Stimulated activated effector memory CD8-positive, alpha-beta T cell treated with anti-CD3 and anti-CD28 coated beads, Interleukin-12 subunit alpha, Interleukin-12 subunit beta, amount 100 ng/mL, for 72 hours (primary cell): ENCODE results near the gene MED29.

ENCODE experiments used
- ATAC-seq: fragments of 150-1000 bp; cut with Tn5 transposase; 2 replicates; pipeline ENCODE4 v1.10.0; 2021
- DNase-seq, 2 donors: peaks; one replicate each; pipeline ENCODE4 v3.0.0; 2021 to 2022; ENCODE audit warnings: low spot score in 2 of 2
- H3K27ac Mint-ChIP-seq: one replicate; pipeline ENCODE4 v1.8.0; 2022; ENCODE audit warnings: mild to moderate bottlenecking, mixed read lengths
- H3K36me3 Mint-ChIP-seq: one replicate; pipeline ENCODE4 v1.8.0; 2022; ENCODE audit warnings: mild to moderate bottlenecking, mixed read lengths
- H3K4me1 Mint-ChIP-seq: one replicate; pipeline ENCODE4 v1.8.0; 2022; ENCODE audit warnings: mixed read lengths
- H3K4me3 Mint-ChIP-seq: one replicate; pipeline ENCODE4 v1.8.0; 2022; ENCODE audit warnings: mild to moderate bottlenecking, mixed read lengths
- H3K9me3 Mint-ChIP-seq: one replicate; pipeline ENCODE4 v1.8.0; 2022; ENCODE audit warnings: mixed read lengths

The MED29 gene

GRCh38 chr19:39423258-39424086 is 32.3 kb downstream of the MED29 start:
- peak; percentile 16 for ATAC-seq
- H3K4me1 Mint-ChIP-seq = peaks cover 7% of the 10 kb centered on the region
- H3K36me3 Mint-ChIP-seq = peaks cover 50% of the 10 kb centered on the region
- H3K27ac Mint-ChIP-seq = peak overlapping the region; percentile 68
- H3K4me3 Mint-ChIP-seq = no peak overlapping the region
- no peak for DNase-seq
- H3K9me3 Mint-ChIP-seq = no peaks in the 10 kb centered on the region

DNA sequence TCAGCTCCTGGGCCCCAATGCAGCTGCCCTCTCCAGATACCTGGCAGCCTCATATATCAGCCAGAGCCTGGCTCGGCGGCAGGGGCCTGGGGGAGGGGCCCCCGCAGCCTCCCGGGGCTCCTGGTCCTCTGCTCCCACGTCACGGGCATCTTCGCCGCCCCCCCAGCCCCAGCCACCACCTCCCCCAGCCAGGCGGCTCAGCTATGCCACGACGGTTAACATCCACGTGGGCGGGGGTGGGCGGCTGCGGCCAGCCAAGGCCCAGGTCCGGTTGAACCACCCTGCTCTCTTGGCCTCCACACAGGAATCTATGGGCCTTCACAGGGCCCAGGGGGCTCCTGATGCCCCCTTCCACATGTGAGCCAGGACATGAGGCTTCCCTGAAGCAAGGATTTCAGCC is 33.8 kb downstream of the MED29 start:
- DNase-seq (no peak), ATAC-seq (no peak)
- peaks cover 36% of the 10 kb centered on the region for H3K36me3 Mint-ChIP-seq
- no peak overlapping the region for H3K27ac Mint-ChIP-seq
- H3K4me1 Mint-ChIP-seq = peaks cover 7% of the 10 kb centered on the region
- H3K9me3 Mint-ChIP-seq = no peaks in the 10 kb centered on the region
- no peak overlapping the region for H3K4me3 Mint-ChIP-seq

- Mint-ChIP-seq H3K27ac (peak overlapping the region; percentile 0), H3K4me1 (peaks cover 13% of the 10 kb centered on the region), H3K4me3 (no peak overlapping the region)
Measured at GRCh38 chr19:39425744-39426143, 34.6 kb downstream of the MED29 start.

GRCh38 chr19:39426170-39426569 is 35.0 kb downstream of the MED29 start:
- no peak overlapping the region for H3K4me3 Mint-ChIP-seq
- no peaks in the 10 kb centered on the region for H3K9me3 Mint-ChIP-seq
- ATAC-seq (no peak), DNase-seq (no peak)
- peaks cover 18% of the 10 kb centered on the region for H3K4me1 Mint-ChIP-seq
- peaks cover 47% of the 10 kb centered on the region for H3K36me3 Mint-ChIP-seq
- H3K27ac Mint-ChIP-seq = peak overlapping the region; percentile 0

More at GRCh38 chr19:39425744-39426143, 34.6 kb downstream of the MED29 start:
- ATAC-seq = no peak
- Mint-ChIP-seq H3K36me3 (peaks cover 44% of the 10 kb centered on the region), H3K9me3 (no peaks in the 10 kb centered on the region)
- DNase-seq = no peak

DNA sequence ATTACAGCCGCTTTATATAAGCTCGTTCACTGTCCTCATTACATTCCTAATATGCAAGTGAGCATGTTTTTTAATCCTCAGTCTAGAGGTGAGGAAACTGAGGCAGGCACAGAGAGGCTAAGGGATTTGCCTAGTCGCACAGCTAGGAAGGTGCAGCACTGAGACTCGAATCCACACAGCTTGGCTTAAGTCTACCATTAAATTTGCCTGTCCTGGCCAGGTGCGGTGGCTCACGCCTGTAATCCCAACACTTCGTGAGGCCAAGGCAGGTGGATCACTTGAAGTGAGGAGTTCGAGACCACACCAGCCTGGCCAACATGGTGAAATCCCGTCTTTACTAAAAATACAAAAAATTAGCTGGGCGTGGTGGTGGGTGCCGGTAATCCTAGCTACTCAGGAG is 36.5 kb downstream of the MED29 start:
- Mint-ChIP-seq H3K4me3 (no peak overlapping the region), H3K27ac (no peak overlapping the region), H3K9me3 (no peaks in the 10 kb centered on the region), H3K4me1 (peaks cover 25% of the 10 kb centered on the region), H3K36me3 (peaks cover 48% of the 10 kb centered on the region)
- DNase-seq = no peak
- no peak for ATAC-seq

GRCh38 chr19:39428283-39429112 is 37.3 kb downstream of the MED29 start:
- H3K27ac Mint-ChIP-seq = no peak overlapping the region
- ATAC-seq (no peak), DNase-seq (no peak)
- H3K4me1 Mint-ChIP-seq = peaks cover 33% of the 10 kb centered on the region
- H3K9me3 Mint-ChIP-seq = no peaks in the 10 kb centered on the region
- H3K4me3 Mint-ChIP-seq = no peak overlapping the region
- H3K36me3 Mint-ChIP-seq = peaks cover 48% of the 10 kb centered on the region

DNA sequence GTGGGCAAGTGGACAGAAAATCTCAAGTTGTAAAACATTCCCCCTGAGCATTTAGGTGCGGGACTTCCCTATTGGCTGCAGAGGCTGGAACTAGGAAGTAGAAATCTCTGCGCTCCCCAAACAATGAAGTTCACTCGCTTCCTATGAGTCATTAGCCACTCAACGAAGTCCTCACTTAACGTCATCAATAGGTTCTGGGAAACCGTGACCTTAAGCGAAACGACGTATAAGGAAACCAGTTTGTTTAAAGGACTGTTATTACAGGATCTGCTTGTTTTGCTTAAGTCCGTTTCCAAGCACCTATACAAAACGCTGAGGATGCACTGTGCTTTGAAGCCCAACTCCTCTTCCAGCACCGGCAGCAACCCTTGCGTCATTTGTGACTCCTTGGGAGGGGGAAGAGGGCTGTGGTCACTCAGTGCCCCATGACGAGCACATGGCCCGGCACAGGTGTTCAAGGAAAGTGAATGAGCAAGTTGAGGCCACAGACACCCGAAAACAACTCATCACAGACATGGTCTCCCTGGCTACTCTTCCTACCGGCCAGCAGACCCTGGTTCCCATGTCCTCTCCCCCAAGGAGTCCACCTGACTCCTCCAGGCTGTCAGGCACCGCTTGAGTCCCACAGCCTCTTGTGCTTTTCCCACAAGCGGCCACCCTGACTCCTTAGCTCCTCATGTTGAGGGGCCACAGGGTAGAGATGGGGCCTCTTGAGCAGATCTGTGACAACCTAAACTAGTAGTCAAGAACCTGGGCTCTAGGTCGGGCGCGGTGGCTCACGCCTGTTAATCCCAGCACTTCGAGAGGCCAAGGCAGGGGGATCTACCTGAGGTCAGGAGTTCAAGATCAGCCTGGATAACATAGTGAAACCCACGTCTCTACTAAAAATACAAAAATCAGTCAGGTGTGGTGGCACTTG is 39.8 kb downstream of the MED29 start:
- Mint-ChIP-seq H3K4me3 (peak overlapping the region; percentile 63), H3K36me3 (peaks cover 60% of the 10 kb centered on the region), H3K27ac (peak overlapping the region; percentile 97), H3K4me1 (peaks cover 53% of the 10 kb centered on the region), H3K9me3 (no peaks in the 10 kb centered on the region)
- ATAC-seq = peak; percentile 85
- peak in 1 of 2 donors; percentile 89 for DNase-seq

DNA sequence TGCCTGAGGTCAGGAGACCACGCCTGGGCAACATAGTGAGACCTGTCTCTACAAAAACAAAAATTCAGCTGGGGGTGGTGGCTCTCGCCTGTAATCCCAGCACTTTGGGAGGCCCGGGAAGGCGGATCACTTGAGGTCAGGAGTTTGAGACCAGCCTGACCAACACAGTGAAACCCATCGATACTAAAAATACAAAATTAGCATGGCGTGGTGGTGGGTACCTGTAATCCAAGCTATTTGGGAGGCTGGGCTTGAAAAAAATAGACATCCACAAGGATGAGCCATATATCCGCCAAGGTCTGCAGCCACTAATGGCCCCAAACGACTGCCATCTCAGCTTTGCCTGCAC is 41.5 kb downstream of the MED29 start:
- ATAC-seq = no peak
- Mint-ChIP-seq H3K4me1 (peaks cover 59% of the 10 kb centered on the region), H3K4me3 (peak overlapping the region; percentile 28), H3K9me3 (no peaks in the 10 kb centered on the region), H3K36me3 (peaks cover 73% of the 10 kb centered on the region), H3K27ac (peak overlapping the region; percentile 100)
- no peak for DNase-seq

- Mint-ChIP-seq H3K4me1 (peaks cover 59% of the 10 kb centered on the region), H3K9me3 (no peaks in the 10 kb centered on the region), H3K27ac (peak overlapping the region; percentile 100), H3K36me3 (peaks cover 73% of the 10 kb centered on the region), H3K4me3 (peak overlapping the region; percentile 100)
- DNase-seq (no peak), ATAC-seq (no peak)
Measured at GRCh38 chr19:39433480-39434079, 42.4 kb downstream of the MED29 start.

DNA sequence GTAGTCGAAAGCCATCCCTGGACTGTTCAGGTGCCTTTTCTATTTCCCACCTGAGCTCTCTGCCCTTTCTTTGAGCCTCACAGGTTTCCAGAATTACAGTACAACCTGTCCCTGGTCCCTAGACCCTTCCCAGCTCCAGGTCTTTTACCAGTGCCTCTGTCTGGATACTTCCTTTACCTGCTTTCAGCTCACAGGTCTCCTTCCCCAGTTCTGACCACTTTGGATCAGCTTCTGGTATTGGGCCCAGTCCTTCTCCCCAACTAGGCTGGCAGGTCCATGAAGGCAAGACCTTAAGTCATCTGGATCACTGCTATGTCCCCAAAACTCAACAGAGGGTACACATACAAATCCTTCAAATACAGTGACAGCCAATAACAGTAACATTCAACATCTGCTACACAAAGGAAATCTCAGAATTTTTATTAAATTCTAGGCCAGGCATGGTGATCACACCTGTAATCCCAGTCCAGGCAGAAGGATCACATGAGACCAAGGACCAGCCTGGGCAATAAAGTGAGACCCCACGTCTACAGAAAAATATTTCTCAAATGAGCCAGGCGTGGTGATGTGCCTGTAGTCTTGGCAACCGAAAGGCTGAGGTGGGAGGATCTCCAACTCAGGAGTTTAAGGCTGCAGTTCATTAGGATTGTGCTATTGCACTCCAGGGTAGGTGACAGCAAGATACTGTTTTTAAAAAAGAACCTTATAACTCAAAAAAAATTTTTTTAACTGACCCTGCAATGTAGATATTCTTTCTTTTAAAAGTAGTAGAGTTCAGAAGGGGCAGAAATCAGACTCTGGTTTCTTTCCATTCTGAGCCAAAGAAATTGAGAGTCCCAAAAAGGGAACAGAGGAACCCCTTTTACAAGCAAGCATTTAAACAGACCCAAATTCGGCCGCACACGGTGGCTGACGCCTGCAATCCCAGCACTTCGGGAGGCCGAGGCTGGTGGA is 43.2 kb downstream of the MED29 start:
- H3K4me3 Mint-ChIP-seq = peak overlapping the region; percentile 100
- ATAC-seq (no peak), DNase-seq (no peak)
- H3K9me3 Mint-ChIP-seq = no peaks in the 10 kb centered on the region
- H3K27ac Mint-ChIP-seq = peak overlapping the region; percentile 100
- H3K36me3 Mint-ChIP-seq = peaks cover 76% of the 10 kb centered on the region
- peaks cover 59% of the 10 kb centered on the region for H3K4me1 Mint-ChIP-seq

DNA sequence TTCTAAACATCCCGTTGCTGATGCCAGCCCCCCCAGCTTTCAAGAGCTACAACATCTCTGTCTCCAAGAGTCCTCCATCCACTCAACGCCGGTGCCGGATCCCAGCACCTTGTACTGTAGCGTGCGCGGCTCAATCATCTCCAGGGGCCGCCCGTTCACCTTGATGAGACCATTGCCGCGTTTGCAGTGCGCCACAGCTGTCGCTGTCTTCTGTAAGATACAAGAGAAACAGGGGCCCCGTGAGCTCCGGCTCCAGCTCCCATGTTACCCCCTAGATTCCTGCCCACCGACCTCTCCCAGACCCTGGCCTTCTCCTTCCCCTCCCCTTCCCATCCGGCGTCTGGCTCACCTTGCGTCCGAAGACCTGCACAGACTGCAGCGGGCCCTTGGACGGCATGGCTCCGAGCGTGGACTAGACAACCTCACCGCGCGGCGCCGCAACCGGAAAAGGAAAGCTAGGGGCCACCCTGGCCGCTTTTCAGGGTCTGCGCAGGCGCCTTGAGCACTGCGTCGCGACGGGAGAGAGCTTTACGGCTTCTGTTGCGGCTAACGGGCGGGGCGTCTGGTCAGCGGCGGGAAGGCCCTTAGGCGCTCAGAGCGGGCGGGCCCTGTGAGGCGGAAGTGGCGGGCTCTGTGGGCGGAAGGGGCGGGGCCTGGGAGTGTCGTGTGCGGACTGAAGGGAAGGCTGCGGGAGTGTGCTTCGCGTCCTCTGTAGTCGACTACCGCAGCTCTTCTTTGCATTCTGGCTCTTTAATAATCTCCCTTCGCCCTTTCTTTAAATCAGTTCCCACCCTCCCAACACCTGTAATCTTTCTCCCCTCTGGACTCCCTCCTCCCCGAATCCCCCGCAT is 44.5 kb downstream of the MED29 start, which contains the start of gene RPS16:
Gene RPS16 (minus strand): TSS at position 451 of the 851 bp plus-strand sequence. CDS start 54 bp downstream, at position 397.
- H3K9me3 Mint-ChIP-seq = no peaks in the 10 kb centered on the region
- H3K27ac Mint-ChIP-seq = peak within 1 kb of the TSS; percentile 100
- peak within 1 kb of the TSS; percentile 100 for H3K4me3 Mint-ChIP-seq
- peaks cover 70% of the 10 kb centered on the region for H3K36me3 Mint-ChIP-seq
- peak; percentile 98 to 100 for DNase-seq
- peaks cover 52% of the 10 kb centered on the region for H3K4me1 Mint-ChIP-seq
- peak; percentile 92 for ATAC-seq

- DNase-seq (no peak), ATAC-seq (no peak)
- peaks cover 64% of the 10 kb centered on the region for H3K36me3 Mint-ChIP-seq
- peak overlapping the region; percentile 100 for H3K27ac Mint-ChIP-seq
- H3K9me3 Mint-ChIP-seq = no peaks in the 10 kb centered on the region
- H3K4me3 Mint-ChIP-seq = peak overlapping the region; percentile 100
- H3K4me1 Mint-ChIP-seq = peaks cover 46% of the 10 kb centered on the region
Measured at GRCh38 chr19:39436350-39436716, 45.2 kb downstream of the MED29 start.
